ENCODE results near the gene ABHD10. TPM values are rescaled to one million over a fixed set of nuclear protein-coding genes. Genes with fewer than 3 reads are reported as not detected.
A peak's percentile ranks its signal among the peaks of the same experiment; 100 is the strongest.

Gene ABHD10
- 52.7 and 55.6 TPM in 2 replicates for total RNA-seq
- long read RNA-seq, transcript ABHD10-203 (3 exons, 890 nt), result minor isoform, 9 of 274 reads
- long read RNA-seq, transcript ABHD10-204 (6 exons, 801 nt), result minor isoform, 7 of 274 reads
- long read RNA-seq, transcript ABHD10-201 (5 exons, 2,590 nt), result major isoform, 225 of 274 reads
- long read RNA-seq, transcript ABHD10-202 (4 exons, 1,339 nt), result minor isoform, 10 of 274 reads
- long read RNA-seq, partial matches to known transcripts, result 0 of 274 reads
- long read RNA-seq, other reads (novel, unspliced or antisense), result 17 of 274 reads

DNA sequence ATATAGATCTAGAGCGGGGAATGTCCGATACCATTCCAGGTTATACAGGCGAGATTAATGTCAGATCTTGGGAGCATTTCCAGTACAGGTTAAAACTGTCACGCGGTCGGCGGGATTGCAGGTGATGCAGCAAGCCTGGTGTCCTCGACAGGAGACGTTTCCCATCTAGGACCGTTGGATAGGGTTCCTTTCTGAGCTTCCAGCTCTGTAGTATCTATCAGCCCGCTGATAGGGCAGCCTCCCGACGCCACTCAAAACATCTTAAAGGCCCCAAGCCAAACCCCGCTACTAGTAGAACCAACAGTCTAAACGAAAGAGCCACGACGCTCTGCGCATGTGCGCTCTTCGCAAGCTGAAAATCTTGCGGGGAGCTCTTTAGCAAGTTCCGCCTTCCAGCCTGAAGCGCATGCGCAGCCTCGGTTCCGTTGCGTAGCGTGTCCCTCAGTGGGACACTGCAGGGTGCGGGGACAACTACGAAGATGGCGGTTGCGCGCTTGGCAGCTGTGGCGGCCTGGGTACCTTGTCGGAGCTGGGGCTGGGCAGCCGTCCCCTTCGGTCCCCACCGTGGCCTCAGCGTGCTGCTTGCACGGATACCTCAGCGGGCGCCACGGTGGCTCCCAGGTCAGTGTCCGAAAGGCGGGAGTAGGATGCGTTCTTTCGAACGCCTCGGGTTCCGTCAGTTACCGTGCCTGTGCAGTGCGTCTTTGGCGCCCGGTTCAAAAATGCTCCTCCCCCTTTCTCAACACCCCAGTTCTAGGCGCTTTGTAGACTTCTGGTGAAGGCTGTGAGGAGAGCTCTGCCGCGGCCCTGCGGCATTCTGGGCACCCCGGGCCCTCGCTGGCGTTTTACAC lies at the start of gene ABHD10:
Gene ABHD10 (plus strand): TSS at position 444 of the 851 bp plus-strand sequence. CDS start 36 bp downstream, at position 480.
- Mint-ChIP-seq H3K36me3 (ENCODE audit: low read depth) (peaks cover under 1% of the 10 kb centered on the region), H3K9me3 (no peaks in the 10 kb centered on the region), H3K4me1 (peaks cover 40% of the 10 kb centered on the region), H3K27ac (ENCODE audit: unreplicated experiment) (peak within 1 kb of the TSS; percentile 87), H3K4me3 (peak within 1 kb of the TSS; percentile 93), H3K27me3 (ENCODE audit: low read depth) (no peaks in the 10 kb centered on the region)
- peak; percentile 94 for DNase-seq (ENCODE audit: low read depth, low spot score)
- TF ChIP-seq, protein P1, sequence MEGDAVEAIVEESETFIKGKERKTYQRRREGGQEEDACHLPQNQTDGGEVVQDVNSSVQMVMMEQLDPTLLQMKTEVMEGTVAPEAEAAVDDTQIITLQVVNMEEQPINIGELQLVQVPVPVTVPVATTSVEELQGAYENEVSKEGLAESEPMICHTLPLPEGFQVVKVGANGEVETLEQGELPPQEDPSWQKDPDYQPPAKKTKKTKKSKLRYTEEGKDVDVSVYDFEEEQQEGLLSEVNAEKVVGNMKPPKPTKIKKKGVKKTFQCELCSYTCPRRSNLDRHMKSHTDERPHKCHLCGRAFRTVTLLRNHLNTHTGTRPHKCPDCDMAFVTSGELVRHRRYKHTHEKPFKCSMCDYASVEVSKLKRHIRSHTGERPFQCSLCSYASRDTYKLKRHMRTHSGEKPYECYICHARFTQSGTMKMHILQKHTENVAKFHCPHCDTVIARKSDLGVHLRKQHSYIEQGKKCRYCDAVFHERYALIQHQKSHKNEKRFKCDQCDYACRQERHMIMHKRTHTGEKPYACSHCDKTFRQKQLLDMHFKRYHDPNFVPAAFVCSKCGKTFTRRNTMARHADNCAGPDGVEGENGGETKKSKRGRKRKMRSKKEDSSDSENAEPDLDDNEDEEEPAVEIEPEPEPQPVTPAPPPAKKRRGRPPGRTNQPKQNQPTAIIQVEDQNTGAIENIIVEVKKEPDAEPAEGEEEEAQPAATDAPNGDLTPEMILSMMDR (conservative IDR thresholded peaks at IDR 0.05), result no peak

GRCh38 chr3:111929484-111929883 lies 49.3 kb upstream of the ABHD10 start:
- no peak for DNase-seq (ENCODE audit: low read depth, low spot score)
- H3K36me3 Mint-ChIP-seq (ENCODE audit: low read depth), result peaks cover 15% of the 10 kb centered on the region
- peaks cover 7% of the 10 kb centered on the region for H3K4me1 Mint-ChIP-seq
- H3K9me3 Mint-ChIP-seq, result no peaks in the 10 kb centered on the region
- TF ChIP-seq, protein P1 (conservative IDR thresholded peaks at IDR 0.05), result no peak
- no peaks in the 10 kb centered on the region for H3K27me3 Mint-ChIP-seq (ENCODE audit: low read depth)
- no peak overlapping the region for H3K4me3 Mint-ChIP-seq
- H3K27ac Mint-ChIP-seq (ENCODE audit: unreplicated experiment), result peak overlapping the region; percentile 66

DNA sequence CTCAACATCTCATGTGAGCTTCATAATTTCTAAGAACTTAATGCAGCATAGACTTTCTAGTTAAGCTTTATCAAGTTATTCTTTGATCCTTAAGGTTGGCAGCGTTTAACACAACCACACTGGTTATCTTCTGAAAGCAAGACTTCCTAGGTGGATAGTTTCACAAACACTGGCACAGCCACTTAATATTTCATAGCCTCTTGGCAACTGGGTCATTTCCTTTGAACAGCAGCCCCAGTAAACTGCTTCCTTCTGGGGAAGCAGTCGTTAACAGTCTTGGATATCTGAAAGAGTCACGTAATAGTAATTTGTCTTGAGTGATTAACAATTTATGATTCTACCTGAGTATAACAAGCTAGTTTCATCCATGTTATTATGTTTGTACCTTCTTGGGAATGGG lies 45.9 kb upstream of the ABHD10 start:
- Mint-ChIP-seq H3K4me1 (peaks cover 7% of the 10 kb centered on the region), H3K27ac (ENCODE audit: unreplicated experiment) (no peak overlapping the region), H3K4me3 (no peak overlapping the region), H3K36me3 (ENCODE audit: low read depth) (peaks cover 22% of the 10 kb centered on the region), H3K9me3 (no peaks in the 10 kb centered on the region), H3K27me3 (ENCODE audit: low read depth) (no peaks in the 10 kb centered on the region)
- TF ChIP-seq, protein P1 (conservative IDR thresholded peaks at IDR 0.05), result no peak
- DNase-seq (ENCODE audit: low read depth, low spot score), result no peak

DNA sequence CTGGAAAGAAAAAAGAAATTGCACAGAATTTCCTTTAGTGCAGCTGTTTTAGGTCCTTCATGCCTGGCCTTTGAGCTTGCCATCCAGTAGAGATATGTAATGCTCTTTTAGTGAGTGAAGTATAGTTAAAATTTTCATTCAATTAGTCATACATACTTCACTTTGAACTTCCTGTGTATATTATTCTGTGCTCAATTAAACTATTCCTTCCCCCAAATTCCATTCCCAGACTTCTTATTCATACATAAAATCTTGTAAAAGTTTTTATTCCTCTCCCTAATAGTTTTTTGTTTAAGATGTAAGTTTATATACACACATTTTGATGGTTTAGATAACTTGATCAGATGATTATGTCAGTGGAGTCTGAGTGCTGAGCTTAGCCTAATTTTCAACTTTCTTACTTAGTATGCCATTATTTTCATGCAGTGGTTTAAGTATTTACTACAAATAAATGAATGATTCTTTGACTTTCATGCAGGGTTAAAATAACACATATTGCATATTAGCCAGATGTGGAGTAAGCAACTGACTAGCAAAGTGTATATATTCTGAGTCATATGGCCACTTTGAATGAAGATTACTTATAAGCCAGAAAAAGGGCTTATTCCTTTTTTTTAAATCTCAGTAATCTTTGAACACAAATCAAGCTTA lies 42.5 kb upstream of the ABHD10 start:
- Mint-ChIP-seq H3K4me3 (no peak overlapping the region), H3K4me1 (peaks cover 2% of the 10 kb centered on the region), H3K27me3 (ENCODE audit: low read depth) (no peaks in the 10 kb centered on the region), H3K9me3 (no peaks in the 10 kb centered on the region), H3K36me3 (ENCODE audit: low read depth) (peaks cover 36% of the 10 kb centered on the region), H3K27ac (ENCODE audit: unreplicated experiment) (no peak overlapping the region)
- TF ChIP-seq, protein P1 (conservative IDR thresholded peaks at IDR 0.05), result no peak
- DNase-seq (ENCODE audit: low read depth, low spot score), result no peak

DNA sequence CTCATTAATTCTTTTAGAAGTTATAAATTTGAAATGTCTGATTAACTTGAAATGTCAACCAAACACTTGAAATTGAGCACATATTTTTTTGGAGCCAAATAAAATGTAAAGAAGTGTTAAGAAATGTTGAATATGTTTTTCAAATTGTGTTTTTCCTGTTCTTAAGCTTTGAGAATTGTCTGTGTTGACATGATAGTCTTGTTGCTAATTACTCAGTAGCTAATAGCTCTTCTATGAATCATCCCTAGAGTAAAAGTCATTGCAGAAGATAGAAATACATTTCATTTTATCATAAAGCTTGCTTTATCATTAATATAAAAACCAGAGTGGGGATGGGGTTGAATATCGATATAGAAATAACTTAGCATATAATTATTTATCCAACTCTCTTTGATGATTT lies 41.9 kb upstream of the ABHD10 start:
- Mint-ChIP-seq H3K4me1 (no peaks in the 10 kb centered on the region), H3K9me3 (no peaks in the 10 kb centered on the region), H3K27me3 (ENCODE audit: low read depth) (no peaks in the 10 kb centered on the region), H3K27ac (ENCODE audit: unreplicated experiment) (no peak overlapping the region), H3K36me3 (ENCODE audit: low read depth) (peaks cover 40% of the 10 kb centered on the region), H3K4me3 (no peak overlapping the region)
- DNase-seq (ENCODE audit: low read depth, low spot score), result no peak
- TF ChIP-seq, protein P1 (conservative IDR thresholded peaks at IDR 0.05), result no peak
